CD14-positive monocyte (primary cell): ENCODE measurements around the gene PWP2. TPM values are rescaled to one million over a fixed set of nuclear protein-coding genes. Genes with fewer than 3 reads are reported as not detected.

Experiments
- DNase-seq, 3 donors: peaks; one replicate each; pipeline ENCODE4 v3.0.0-alpha.2; 2011 to 2022
- H2AFZ ChIP-seq: 2 replicates; pipeline ENCODE4 v1.6.0; 2012; ENCODE audit warnings: mild to moderate bottlenecking, low read depth, low read length, inconsistent platforms; ENCODE audit not compliant: insufficient read depth, poor library complexity, severe bottlenecking
- H3K27ac ChIP-seq, 2 donors: 1 replicate in 1 of 2; 2 replicates in 1 of 2; pipeline ENCODE4 v1.5.1; 2012 to 2013; ENCODE audit warnings: low read length in 2 of 2, control low read depth in 1 of 2, inconsistent platforms in 1 of 2, low read depth in 1 of 2, mild to moderate bottlenecking in 1 of 2
- H3K27me3 ChIP-seq, 2 donors: one replicate each; pipeline versions ENCODE4 v1.6.0 to v1.6.1; 2011 to 2013; ENCODE audit warnings: low read length in 2 of 2; ENCODE audit not compliant: control insufficient read depth in 2 of 2, insufficient read depth in 2 of 2
- H3K36me3 ChIP-seq, 2 donors: replicated peaks in 1 of 2; 1 replicate in 1 of 2; 2 replicates in 1 of 2; pipeline versions ENCODE4 v1.5.1 to v1.6.1; 2012 to 2013; ENCODE audit warnings: low read length in 2 of 2, control low read depth in 1 of 2, inconsistent platforms in 1 of 2, mild to moderate bottlenecking in 1 of 2; ENCODE audit not compliant: insufficient read depth in 2 of 2, control insufficient read depth in 1 of 2
- H3K4me1 ChIP-seq, 2 donors: 1 replicate in 1 of 2; 2 replicates in 1 of 2; pipeline versions ENCODE4 v1.5.1 to v1.6.1; 2012 to 2013; ENCODE audit warnings: low read length in 2 of 2, control low read depth in 1 of 2, inconsistent platforms in 1 of 2, mild to moderate bottlenecking in 1 of 2, moderate library complexity in 1 of 2; ENCODE audit not compliant: insufficient read depth in 2 of 2, control insufficient read depth in 1 of 2
- H3K4me2 ChIP-seq: replicated peaks from 2 replicates; pipeline ENCODE3; 2012; ENCODE audit warnings: low read length, moderate library complexity, mild to moderate bottlenecking; ENCODE audit not compliant: poor library complexity, severe bottlenecking; ENCODE audit errors: extremely low read depth
- H3K4me3 ChIP-seq, 3 experiments: fragments of 200-600 bp in 1 of 3; sonication (generic) in 1 of 3; replicated peaks in 1 of 3; 1 replicate in 2 of 3; 2 replicates in 1 of 3; pipeline ENCODE4 v1.5.1; 2011 to 2013; ENCODE audit warnings: low read length in 3 of 3, mild to moderate bottlenecking in 3 of 3, control low read depth in 2 of 3, low read depth in 2 of 3, inconsistent platforms in 1 of 3, moderate library complexity in 1 of 3
- H3K79me2 ChIP-seq: 2 replicates; pipeline ENCODE4 v1.6.0; 2012; ENCODE audit warnings: mild to moderate bottlenecking, control low read depth, inconsistent platforms, low read length, moderate library complexity; ENCODE audit not compliant: insufficient read depth
- H3K9ac ChIP-seq: 2 replicates; pipeline ENCODE4 v1.6.0; 2017; ENCODE audit warnings: low read length, mild to moderate bottlenecking; ENCODE audit not compliant: insufficient read depth, poor library complexity, severe bottlenecking
- H3K9me3 ChIP-seq, 2 donors: replicated peaks in 1 of 2; 1 replicate in 1 of 2; 2 replicates in 1 of 2; pipeline versions ENCODE4 v1.5.1 to v1.6.1; 2012 to 2013; ENCODE audit warnings: low read length in 2 of 2, control low read depth in 1 of 2; ENCODE audit not compliant: control insufficient read depth in 1 of 2, insufficient read depth in 1 of 2
- H4K20me1 ChIP-seq: 2 replicates; pipeline ENCODE4 v1.6.0; 2012; ENCODE audit warnings: mild to moderate bottlenecking, low read length, control low read depth, moderate library complexity; ENCODE audit not compliant: insufficient read depth
- H3K27ac Mint-ChIP-seq, 7 donors: one replicate each; pipeline ENCODE4 v1.8.0; 2020; ENCODE audit warnings: mild to moderate bottlenecking in 7 of 7, mixed read lengths in 7 of 7, moderate library complexity in 6 of 7, inconsistent platforms in 2 of 7
- H3K27me3 Mint-ChIP-seq, 3 donors: one replicate each; pipeline ENCODE4 v1.8.0; 2021 to 2022; ENCODE audit warnings: low read depth in 3 of 3, mild to moderate bottlenecking in 3 of 3, mixed read lengths in 3 of 3, moderate library complexity in 3 of 3, inconsistent platforms in 1 of 3
- H3K36me3 Mint-ChIP-seq, 2 donors: one replicate each; pipeline ENCODE4 v1.8.0; 2020; ENCODE audit warnings: mixed read lengths in 2 of 2, inconsistent platforms in 1 of 2, mild to moderate bottlenecking in 1 of 2
- H3K4me1 Mint-ChIP-seq: one replicate; pipeline ENCODE4 v1.8.0; 2020; ENCODE audit warnings: mild to moderate bottlenecking, mixed read lengths
- H3K4me3 Mint-ChIP-seq, 2 donors: one replicate each; pipeline ENCODE4 v1.8.0; 2020; ENCODE audit warnings: mild to moderate bottlenecking in 2 of 2, mixed read lengths in 2 of 2, moderate library complexity in 1 of 2
- H3K9me3 Mint-ChIP-seq, 7 donors: one replicate each; pipeline ENCODE4 v1.8.0; 2020 to 2022; ENCODE audit warnings: mixed read lengths in 7 of 7, mild to moderate bottlenecking in 6 of 7, moderate library complexity in 6 of 7, inconsistent platforms in 2 of 7
- CTCF ChIP-seq: fragments of 200-600 bp; IDR thresholded peaks from one replicate; pipeline ENCODE4 v1.8.0; 2022; ENCODE audit warnings: antibody characterized with exemption, mild to moderate bottlenecking
- WGBS: methylation state at CpG from one replicate; pipeline ENCODE4 v1.1.5; 2013; ENCODE audit warnings: missing lambda C conversion rate; ENCODE audit not compliant: insufficient coverage; 5-methylcytosine and 5-hydroxymethylcytosine counted together
- intact Hi-C, 2 donors: fragments of 100-400 bp; cut with micrococcal nuclease; formaldehyde crosslinking; loops; one replicate each; pipeline versions ENCODE4 v1.15.0 to v1.15.1; 2023
- polyA plus RNA-seq, 3 donors: library from polyadenylated mRNA; depleted of rRNA in 1 of 3; unstranded in 2 of 3; stranded (reverse) in 1 of 3; fragments of 300-500 nt in 2 of 3; fragments of >200 nt in 1 of 3; fragmentation: Illumina TruSeq in 2 of 3; gene quantifications; 1 replicate in 2 of 3; 2 replicates in 1 of 3; pipeline ENCODE4 v1.2.3, GENCODE V29; 2012 to 2021

The PWP2 gene
- polyA plus RNA-seq, 3 donors: 2.1 to 4.4 (median 4.4) TPM

- Mint-ChIP-seq H3K9me3 (no peaks in the 10 kb centered on the region), H3K27me3 (peaks cover 0 to 2% (median 1%) of the 10 kb centered on the region in 3 donors), H3K27ac (peak overlapping the region in 2 of 7 donors; percentile 8 to 27), H3K4me1 (peaks cover 2% of the 10 kb centered on the region), H3K36me3 (peaks cover 74 to 88% of the 10 kb centered on the region in 2 donors), H3K4me3 (no peak overlapping the region)
- Histone ChIP-seq H4K20me1 (peaks cover 54% of the 10 kb centered on the region), H3K27ac (no peak overlapping the region), H3K4me2 (no peak overlapping the region), H2AFZ (no peak overlapping the region), H3K27me3 (no peaks in the 10 kb centered on the region), H3K9ac (no peak overlapping the region), H3K4me3 (no peak overlapping the region), H3K79me2 (peaks cover under 1% of the 10 kb centered on the region), H3K36me3 (peaks cover 83 to 85% of the 10 kb centered on the region in 2 donors), H3K4me1 (no peaks in the 10 kb centered on the region), H3K9me3 (no peaks in the 10 kb centered on the region)
- TF ChIP-seq CTCF: no peak
- intact Hi-C loops: no loop called here
- WGBS: 100% methylated on average over 2 of the region's 4 CpGs
- no peak for DNase-seq
Measured at GRCh38 chr21:44059710-44060109, 47.5 kb upstream of the PWP2 start.

DNA sequence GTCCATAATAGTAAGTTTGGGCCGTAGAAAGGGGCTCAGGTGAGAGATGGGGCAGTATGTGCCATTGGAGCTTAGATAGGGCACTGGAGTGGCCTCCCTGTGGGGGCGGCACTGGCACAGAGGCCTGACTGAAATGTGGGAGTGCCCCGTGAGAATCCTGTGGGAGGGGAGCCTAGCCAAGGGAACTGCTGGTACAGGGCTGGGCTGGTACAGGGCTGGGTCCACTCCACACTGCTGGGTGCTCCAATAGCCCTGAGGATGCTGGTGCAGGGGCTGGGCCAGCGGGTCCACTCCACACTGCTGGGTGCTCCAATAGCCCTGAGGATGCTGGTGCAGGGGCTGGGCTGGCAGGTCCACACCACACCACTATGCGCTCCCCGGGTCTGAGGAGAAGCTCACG, 44.8 kb upstream of the PWP2 start:
- Histone ChIP-seq H4K20me1 (peaks cover 65% of the 10 kb centered on the region), H2AFZ (no peak overlapping the region), H3K4me3 (no peak overlapping the region), H3K9me3 (no peaks in the 10 kb centered on the region), H3K9ac (no peak overlapping the region), H3K4me2 (no peak overlapping the region), H3K4me1 (peaks cover 3 to 7% of the 10 kb centered on the region in 2 donors), H3K79me2 (peaks cover 27% of the 10 kb centered on the region), H3K36me3 (peaks cover 63 to 85% of the 10 kb centered on the region in 2 donors), H3K27ac (no peak overlapping the region), H3K27me3 (no peaks in the 10 kb centered on the region)
- 100% methylated on average over 5 of the region's 7 CpGs for WGBS
- H3K27me3 Mint-ChIP-seq: peaks cover 0 to 4% (median 0%) of the 10 kb centered on the region in 3 donors
- intact Hi-C loops: no loop called here
- no peak for DNase-seq
- peak overlapping the region in 1 of 7 donors; percentile 54 for H3K27ac Mint-ChIP-seq
- no peaks in the 10 kb centered on the region for H3K9me3 Mint-ChIP-seq
- peaks cover 13% of the 10 kb centered on the region for H3K4me1 Mint-ChIP-seq
- no peak for TF ChIP-seq CTCF
- peaks cover 70 to 88% of the 10 kb centered on the region in 2 donors for H3K36me3 Mint-ChIP-seq
- no peak overlapping the region for H3K4me3 Mint-ChIP-seq
